AG09309 (cell line): ENCODE data around the gene GPR18.
A peak's percentile ranks its signal among the peaks of the same experiment; 100 is the strongest.

ENCODE experiments used
- DNase-seq: peaks from one replicate; pipeline ENCODE4 v3.0.0-alpha.2; 2010; ENCODE audit warnings: low read depth
- H3K4me3 ChIP-seq: 2 replicates; pipeline ENCODE4 v1.5.1; 2011; ENCODE audit warnings: mild to moderate bottlenecking, low read depth, low read length, moderate library complexity; ENCODE audit not compliant: control insufficient read depth
- TF ChIP-seq, protein P1 (sequence below): IDR thresholded peaks from 2 replicates; pipeline ENCODE4 v1.5.1; 2011; ENCODE audit warnings: mild to moderate bottlenecking, low read depth, low read length, inconsistent platforms; ENCODE audit not compliant: insufficient read depth, control insufficient read depth; ENCODE audit errors: missing control alignments

GPR18 gene

DNA sequence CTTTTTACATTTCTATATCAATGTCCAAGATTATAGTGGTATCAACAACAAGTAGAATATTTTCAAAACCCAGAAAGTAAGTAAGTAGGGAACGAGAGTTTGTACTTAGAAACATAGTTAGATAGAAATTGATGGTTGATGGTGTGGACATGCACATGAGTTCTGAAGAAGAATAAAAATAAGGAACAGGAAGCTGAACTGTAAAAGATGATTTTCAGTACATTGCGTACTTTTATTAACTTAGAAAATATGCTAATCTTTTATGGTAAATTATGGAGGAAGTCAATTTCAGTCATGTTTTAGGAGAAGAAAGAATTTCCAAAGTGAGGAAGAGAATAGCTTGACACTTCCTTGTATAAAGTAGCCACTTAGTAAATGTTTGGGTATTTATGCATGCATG lies 12.3 kb upstream of the GPR18 start:
- H3K4me3 ChIP-seq, result no peak overlapping the region
- TF ChIP-seq, protein P1, sequence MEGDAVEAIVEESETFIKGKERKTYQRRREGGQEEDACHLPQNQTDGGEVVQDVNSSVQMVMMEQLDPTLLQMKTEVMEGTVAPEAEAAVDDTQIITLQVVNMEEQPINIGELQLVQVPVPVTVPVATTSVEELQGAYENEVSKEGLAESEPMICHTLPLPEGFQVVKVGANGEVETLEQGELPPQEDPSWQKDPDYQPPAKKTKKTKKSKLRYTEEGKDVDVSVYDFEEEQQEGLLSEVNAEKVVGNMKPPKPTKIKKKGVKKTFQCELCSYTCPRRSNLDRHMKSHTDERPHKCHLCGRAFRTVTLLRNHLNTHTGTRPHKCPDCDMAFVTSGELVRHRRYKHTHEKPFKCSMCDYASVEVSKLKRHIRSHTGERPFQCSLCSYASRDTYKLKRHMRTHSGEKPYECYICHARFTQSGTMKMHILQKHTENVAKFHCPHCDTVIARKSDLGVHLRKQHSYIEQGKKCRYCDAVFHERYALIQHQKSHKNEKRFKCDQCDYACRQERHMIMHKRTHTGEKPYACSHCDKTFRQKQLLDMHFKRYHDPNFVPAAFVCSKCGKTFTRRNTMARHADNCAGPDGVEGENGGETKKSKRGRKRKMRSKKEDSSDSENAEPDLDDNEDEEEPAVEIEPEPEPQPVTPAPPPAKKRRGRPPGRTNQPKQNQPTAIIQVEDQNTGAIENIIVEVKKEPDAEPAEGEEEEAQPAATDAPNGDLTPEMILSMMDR, result no peak
- no peak for DNase-seq

DNA sequence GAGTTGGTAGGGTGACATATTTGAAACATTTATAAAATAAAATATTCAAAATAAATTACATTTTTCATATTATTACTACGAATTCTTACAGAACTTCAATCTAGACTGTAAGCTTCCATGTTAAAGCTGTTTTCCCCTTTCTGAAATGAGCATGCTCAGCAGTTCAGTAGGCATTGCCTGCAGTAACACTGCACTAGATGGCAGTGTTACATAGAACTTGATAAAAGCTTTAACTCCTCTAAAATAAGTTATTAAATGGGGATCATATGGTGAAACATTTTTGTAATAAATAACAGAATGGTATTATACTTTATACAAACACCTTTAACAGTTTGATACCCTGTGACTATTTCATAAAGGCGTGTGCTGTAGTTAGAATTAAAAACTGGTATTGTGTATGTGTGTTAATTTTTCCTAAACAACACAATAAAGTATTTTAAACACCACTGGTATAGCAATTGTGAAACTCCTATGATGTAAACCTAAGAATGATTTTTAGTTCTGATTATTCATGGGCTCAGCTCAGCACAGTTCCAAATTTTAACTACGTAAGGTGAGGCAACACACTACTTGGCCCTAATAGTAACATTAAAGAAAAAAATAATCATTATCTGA lies 11.6 kb upstream of the GPR18 start:
- TF ChIP-seq, protein P1, result peak; percentile 79
- peak; percentile 40 for DNase-seq
- no peak overlapping the region for H3K4me3 ChIP-seq

DNA sequence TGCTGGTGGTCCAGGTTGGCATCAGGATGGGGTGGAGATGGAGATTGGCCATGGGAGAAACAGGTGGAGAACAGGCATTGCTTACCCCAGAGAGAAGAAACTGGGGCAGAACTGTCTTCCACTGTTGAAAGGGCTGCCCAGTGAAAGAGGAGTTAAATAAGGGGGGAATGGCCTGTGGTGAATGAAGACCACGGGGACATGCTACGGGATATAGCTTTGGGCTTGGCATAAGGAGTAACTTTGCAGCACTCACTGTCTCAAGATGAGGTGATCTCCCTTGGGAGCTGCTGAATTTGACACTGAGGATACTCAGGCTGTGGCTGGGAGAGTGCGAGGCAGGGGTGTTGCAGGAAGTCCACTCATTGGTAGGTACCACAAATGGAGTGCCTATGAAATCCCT lies 10.6 kb upstream of the GPR18 start:
- no peak overlapping the region for H3K4me3 ChIP-seq
- TF ChIP-seq, protein P1, result no peak
- no peak for DNase-seq

DNA sequence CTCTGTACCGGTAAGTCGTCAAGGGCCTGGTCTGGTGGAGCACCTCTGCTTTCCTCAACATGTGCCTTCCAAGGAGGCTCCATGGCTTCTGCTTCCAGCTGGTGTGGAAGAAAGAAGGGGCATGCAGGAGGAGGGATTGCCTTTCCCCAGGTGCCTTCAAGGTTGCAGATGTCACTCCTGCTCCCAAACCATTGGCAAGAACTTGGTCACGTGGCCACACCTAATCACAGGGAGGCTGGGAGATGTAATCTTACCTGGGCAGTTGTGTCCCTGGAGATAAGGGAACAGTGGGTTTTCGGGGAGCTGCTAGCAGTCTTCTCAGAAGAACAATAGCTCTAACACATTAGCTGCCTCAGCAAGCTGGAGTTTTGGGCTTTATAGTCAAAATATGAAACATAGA lies 9.7 kb upstream of the GPR18 start:
- TF ChIP-seq, protein P1, result no peak

DNA sequence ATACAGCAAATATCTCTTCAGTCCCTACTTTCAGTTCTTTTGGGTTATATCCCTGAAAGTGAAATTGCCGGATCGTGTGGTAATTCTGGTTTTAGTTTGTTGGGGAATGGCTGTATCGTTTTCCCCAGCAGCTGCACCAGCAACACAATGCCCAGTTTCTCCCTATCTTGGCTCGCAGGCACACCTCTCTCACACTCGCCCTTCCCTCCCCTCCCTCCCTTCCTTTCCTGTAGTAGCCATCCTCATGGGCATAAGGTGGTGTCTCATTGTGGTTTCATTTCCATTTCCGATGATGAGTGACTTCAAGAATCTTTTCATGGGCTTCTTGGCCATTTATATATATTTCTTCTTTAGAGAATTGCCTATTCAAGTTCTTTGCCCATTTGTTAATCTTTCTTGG lies 8.6 kb upstream of the GPR18 start:
- TF ChIP-seq, protein P1, result no peak
- no peak for DNase-seq
- H3K4me3 ChIP-seq, result no peak overlapping the region

More for the DNA sequence above, 9.7 kb upstream of the GPR18 start:
- no peak for DNase-seq
- H3K4me3 ChIP-seq, result no peak overlapping the region

DNA sequence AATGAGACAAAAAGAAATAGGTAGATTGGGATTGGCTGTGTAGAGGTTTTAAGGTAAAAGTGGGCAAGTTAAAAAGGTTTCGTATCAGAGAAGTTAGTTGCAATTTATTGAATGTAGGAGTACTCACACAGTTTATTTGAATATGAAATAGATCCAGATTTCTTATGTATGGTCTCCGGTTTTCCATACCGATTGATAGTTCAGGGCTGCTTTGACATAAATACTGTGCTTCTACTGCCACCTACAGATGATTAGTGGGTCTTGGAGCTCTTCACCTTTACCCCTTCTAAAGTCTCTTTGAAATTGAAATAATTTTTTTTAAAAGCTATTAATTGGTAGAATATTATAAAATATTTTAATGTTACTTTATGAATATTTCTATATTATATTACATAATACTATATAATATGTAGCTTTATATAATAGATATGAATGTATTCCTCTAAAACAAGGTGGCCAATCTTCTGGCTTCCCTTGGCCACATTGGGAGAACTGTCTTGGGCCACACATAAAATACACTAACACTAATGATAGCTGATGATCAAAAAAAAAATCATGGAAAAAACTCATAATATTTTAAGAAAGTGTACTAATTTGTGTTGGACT lies 7.7 kb upstream of the GPR18 start:
- DNase-seq, result no peak
- TF ChIP-seq, protein P1, result peak; percentile 65
- H3K4me3 ChIP-seq, result no peak overlapping the region
